HG03558 (cell line): ENCODE results near the gene LRMDA.

Experiments
- ATAC-seq: cut with Tn5 transposase; IDR thresholded peaks from one replicate; pipeline ENCODE4 v1.9.1; 2021; ENCODE audit warnings: moderate number of reproducible peaks; ENCODE audit not compliant: unreplicated experiment; ENCODE audit errors: extremely low read depth

LRMDA gene

DNA sequence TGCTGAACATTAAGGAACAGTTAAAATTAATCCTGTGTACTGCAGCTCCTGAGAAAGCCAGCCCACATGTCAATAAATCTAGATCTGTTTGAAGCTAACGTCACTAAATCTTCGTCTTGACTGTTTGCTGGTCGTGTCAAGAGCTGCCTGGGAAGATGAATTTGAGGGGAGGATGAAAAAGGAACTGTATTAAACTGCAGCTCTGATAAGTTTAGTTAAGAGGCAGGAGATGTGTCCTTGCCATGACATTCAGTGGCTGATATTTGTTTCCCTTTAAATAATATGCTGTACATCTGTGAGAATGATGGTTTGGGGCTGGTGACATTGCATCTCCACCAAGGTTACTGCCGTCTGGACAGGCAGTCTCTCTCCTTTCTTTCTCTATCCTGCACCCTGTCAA, 435.3 kb downstream of the LRMDA start:
- no peak for ATAC-seq

DNA sequence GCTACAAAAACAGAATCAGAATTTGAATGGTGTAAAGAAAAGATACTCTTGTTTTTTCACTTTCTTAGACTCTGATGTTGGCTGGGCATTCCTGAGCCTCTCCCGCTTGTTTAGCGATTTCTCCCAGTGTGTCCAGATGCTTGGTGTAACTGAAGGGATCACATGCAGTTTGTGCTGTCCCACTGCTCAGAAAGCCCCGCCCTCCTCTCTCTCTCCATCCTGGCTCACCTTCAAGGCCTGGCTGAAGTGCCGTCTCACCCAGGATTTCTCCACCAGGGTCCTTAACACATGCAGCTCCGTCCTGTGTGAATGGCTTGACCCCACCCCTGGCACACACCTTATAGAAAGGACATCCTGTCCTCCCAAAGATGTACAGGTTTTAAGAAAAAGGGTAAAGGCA, 437.1 kb downstream of the LRMDA start:
- ATAC-seq: no peak

DNA sequence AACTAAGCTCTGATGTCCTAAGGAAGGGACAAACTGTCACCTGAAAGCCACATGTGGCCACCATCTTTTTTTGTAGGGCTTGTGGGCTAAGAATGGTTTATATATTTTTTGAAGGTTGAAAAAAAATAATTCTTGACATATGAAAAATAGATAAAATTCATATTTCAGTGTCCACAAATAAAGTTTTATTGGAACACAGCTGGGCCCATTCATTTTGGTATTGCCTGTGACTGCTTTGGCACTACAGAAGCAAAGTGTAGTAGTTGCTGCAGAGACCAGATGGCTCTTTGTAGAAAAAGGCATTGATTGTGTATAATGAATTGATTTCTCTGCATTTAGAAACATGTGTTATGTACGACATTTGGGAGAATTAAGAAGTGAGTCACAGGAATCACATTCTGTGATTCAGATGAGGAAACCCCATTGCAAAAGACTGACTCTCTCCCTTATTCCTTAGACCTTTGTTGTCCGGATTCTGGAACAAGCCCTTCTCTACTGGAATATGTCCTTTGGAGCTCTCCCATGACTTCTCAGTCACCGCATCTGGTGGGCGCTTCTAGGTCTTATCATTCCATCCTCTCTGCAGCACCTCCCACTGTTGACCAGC, 438.7 kb downstream of the LRMDA start:
- ATAC-seq: no peak

DNA sequence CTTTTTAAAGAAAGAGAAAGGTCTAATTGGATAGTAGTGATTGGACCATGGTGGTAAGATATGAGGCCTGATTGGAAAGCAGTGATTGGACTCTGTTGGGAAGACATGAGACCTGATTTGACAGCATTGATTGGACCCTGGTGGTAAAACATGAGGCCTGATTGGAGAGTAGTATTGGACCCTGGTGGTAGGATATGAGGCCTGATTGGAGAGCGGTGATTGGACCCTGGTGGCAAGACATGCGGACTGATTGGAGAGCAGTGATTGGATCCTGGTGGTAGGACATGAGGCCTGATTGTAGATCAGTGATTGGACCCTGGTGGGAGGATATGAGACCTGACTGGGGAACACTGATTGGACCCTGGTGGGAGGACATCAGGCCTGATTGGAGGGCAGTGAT, 444.3 kb downstream of the LRMDA start:
- no peak for ATAC-seq

DNA sequence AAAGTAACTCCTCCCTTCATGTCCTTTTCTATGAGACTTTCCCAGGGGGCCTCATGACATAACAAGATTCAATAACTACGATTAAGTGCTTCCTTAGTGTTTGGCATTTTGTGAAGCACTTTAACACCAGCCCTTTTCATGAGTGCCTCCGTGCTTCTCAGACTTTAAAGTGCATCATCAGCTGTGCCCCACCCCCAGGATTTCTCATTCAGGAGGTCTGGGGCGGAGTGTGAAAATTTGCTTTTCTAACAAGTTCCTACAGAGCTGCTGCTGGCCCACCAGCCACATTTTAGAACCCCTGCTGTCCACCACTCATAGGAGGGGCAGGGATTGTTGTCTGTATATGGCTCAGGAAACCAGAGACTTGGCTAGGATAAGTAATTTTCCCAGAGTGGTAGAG, 445.3 kb downstream of the LRMDA start:
- ATAC-seq: no peak

DNA sequence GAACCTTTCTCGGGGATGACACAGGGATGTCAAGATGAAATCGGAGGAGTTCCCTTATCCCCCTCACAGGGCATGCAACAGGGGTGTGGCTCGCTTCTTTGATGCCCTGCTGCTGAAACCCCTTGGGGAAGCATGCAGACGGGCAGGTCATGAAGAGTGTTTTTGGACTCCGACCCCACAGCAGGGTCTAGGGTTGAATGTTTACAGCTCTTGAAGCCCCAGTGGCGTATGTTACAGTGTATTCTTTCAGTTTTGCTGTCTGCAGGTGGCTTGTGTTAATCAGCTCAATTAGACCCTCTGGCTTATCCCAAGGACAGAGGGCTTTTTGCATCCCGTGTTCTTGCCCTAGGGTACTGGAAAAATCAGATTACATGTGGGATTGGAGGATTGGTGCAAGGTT, 446.5 kb downstream of the LRMDA start:
- no peak for ATAC-seq

DNA sequence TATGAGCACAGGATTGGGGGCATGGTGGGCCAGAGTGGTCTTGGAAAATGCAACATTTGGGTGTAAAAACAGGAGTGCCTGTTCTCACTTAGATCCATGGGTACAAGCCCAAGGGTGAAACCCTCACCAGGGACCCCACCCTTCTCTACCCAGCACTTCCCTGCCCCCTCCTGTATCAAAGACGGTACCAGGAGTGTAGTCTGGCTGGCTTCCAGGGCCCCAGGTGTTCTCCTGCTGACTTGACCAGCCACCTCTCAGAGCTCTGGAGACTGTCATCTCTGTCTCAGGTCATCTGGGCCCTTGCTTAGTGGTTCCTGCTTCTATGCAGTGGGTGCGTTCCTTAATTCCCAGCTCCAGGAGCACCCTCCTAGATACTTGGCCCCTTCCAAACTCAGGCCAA, 447.2 kb downstream of the LRMDA start:
- ATAC-seq: no peak

DNA sequence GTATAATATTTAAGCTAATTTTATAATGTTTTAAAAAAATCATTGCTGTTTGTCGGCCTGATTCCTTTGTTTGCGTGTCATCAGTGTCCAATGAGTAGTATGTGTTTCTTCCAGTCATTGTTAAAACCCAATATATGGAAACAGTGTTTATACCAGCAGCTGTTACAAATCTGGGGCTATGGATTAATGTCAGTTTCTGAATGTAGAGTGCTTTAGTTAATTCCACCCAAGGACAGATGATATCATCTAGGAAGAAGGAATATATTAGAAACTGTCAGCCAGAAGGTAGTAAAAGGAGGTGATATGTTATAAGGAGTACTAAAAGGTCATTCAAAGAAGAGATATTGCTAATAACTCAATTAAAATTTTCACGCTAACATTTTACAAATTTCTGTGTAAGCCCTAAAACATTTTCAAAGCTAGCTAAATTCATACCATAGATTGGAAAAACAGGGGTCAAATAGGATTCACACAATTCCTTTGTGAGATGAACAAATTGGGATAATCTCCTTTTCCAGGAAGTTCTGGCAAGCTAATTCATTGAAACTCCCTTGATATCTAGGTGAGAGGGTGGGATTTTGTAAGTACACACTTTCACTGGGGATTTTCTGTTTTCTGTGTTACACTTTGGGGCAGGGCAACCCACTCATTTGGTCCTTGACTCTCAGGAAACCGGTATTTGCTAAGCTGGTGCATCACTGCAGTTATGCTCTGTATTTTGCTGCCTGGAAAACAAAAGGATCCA, 448.8 kb downstream of the LRMDA start:
- ATAC-seq: no peak

DNA sequence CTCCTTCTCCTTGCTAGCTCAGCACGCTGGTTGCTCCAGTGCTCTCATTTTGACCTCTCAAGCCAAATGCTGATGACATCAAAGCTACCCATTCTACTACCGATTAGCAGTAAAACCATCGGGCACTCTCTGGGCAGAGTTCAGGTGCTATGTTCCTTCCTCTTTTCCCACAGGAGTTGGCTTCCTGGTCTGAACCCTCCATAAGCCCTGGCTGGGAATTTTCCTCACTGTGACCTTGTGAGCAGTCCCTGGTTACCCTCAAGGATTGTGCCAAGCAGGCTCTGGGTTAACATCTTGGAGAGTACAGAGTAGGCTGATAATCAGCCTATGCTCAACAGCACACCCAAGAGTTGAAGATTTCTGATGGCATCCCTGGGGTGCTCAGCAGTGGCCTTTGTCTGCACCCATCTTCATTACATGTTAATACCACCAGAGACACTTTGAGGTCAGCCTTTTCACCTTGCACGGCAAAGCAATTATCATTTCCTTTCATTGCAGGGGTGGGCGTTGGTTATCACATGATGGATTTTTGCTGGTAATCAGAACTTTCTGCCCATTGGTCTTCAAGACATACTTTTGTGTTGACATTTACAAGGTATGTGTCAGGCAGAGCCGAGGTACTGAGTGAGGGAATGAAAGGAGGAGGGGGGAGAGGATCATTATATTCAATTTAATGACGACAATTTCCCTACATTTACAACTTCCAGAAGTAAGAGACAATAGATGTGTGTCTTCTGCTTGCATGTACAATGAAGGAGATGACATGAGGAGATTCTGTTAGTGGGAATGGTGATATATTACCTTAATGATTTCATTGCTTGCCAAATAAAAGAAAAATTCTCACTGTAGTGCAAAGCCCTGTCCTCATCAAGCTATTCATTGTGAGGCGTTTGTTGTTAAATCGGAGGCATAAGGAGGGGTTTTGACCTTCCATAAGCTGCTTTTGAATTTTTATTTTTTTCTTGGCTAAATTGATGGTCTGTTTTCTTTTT, 452.0 kb downstream of the LRMDA start:
- no peak for ATAC-seq

DNA sequence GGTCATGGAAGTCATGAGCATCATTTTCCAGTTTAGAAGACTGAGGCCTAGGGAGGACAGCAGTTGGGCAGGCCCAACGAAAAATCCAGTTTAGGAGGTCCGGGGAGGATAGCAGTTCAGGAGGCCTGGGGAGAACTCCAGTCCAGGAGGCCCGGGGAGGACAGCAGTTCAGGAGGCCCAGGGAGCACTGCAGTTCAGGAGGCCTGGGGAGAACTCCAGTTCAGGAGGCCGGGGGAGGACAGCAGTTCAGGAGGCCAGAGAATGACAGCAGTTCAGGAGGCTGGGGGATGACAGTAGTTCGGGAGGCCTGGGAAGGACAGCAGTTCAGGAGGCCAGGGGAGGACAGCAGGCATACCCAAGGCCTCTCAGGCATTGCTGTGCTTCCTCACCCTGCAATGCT, 453.4 kb downstream of the LRMDA start:
- no peak for ATAC-seq

DNA sequence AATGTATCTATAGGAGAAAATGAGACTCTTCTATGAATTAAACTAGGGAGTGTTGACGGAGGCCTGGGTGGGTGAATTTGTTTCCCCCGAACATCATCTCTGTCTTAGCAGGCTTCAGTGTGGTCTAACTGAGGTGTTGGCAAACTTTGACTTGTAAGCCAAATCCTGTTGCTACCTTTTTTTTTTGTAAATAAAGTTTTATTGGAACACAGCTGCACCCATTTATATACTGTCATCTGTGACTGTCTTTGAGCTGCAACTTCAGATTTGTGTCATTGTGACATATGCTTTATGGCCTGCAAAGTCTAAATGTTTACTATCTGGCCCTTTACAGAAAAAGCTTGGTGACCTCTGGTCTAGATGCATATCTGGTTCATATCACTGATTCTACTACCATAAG, 455.9 kb downstream of the LRMDA start:
- no peak for ATAC-seq

DNA sequence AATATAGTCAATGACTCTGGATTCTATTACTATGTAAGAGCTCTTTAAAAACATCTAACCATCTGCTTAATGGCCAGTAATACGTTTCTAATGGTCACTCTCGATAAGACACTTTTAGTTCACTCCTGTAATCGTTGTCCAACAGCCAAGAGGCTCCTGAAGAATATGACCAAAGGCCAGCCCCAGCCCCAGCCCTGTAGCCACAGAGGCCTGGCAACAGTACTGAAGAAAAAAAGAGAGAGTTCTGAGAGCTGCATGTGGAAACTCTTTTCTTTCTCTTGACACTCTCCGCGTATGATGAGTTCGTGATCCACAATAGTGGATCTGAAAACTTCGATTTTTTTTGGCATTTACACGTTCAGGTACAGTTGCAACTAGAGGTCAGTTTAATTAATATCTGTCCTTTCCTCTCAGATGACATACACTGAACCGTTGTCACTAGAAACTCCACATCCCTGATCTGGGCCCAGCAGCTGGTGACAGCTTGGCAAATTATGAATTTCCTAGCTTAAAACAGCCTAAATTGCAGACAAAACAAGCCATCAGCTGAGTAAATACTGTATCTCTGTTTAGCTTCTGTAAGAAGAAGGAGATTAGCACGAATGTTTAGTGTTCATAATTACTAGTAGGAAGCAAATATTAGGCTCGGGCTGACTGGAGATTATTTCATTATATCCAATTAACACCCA, 456.7 kb downstream of the LRMDA start:
- ATAC-seq: no peak

DNA sequence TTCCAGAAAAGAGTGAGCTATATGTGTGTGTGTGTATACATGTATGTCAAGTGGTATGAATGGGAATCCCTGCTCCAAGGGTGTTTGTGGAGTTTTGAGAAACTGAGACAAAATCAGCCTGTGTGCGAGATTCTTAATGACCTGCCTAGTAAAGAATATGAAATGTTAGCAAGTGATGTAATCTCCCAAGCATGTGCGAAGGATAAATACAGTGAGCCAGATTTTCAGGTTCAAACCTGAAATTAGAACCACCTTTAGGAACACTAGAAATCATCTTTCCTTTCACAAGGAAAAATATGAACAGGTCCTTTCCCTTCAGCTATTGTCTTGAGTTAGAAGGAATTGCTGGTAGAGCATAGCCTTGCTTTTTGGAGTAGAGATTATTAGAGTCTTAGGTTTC, 457.6 kb downstream of the LRMDA start:
- no peak for ATAC-seq

DNA sequence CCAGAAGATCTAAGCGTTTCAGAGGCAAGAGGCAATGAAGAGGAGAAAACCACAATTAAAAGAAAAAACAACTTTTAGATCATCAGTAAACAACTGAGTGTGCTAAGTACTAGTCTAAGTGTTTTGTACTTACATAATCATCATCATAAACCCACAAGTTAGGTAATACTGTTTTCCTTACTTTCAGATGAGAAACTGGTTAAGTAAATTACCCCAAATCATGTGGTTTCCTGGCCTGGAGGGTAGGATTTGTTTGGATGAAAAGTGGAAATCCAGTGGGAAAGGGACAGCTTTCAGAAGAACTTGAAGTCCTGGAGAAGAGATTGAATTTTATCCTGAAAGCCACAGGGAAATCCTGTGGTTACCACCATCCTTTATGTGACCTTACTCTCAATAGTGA, 463.3 kb downstream of the LRMDA start:
- ATAC-seq: no peak

DNA sequence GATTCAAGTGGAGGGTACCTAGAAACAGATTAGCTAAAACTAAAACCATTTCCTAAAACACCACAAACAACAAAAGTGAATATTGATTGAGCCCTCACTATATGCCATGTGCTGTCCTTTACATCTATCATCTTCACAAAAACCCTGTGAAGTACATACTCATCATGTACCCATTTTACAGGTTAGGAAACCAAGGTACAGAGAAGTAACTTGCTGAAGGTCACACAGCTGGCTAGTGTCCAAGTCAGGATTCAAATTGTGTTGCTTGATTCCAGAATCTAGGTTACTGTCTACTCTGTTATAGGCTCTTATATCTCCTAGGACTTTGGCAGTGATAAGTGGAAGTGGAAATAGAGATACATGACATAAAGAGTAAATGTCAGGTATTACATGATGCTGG, 463.8 kb downstream of the LRMDA start:
- ATAC-seq: no peak

DNA sequence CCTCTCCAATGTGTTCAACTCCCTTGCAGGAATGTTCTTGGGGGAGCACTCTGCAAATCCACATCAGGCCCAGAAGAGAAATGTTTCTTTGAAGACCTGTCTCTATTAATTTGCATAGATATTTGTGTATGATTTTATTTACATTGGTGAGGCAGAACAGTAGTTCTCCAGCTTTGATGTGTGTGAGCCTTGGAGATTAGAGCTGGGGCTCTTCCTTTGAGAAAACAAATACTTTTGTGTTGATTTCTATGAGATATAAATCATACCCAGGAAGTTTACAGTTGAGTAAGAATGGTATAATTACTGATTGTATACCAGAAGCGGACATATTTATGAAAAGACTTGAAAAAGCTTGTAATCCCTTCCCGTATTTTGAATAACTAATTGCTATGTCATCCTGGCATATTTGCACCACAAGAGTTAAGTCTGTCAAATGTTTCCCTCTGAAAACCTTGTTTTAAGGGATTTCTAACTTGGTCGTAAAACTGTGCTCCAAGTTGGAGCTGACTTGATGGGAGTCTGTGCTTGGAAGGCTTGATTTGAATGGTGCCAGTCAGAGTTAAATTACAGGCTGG, 468.5 kb downstream of the LRMDA start:
- no peak for ATAC-seq

DNA sequence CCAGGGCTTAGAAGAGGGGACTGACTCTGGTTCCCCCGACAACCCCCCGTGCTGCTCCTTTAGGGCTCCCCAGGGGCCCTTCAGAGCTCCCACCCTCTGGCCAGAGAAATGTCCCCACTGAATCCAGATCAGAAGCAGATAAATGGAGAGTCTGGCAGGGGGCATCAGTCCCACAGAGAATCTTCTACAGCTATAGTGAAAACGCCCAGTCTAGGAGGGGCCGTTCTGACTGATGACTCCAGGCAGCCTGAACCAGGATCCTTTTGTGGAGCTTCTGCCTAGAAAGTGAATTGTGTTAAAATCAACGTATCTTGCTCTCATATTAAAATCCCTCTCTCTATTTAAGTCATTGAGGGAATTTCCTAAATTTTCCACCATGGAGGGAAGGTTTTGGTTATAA, 471.4 kb downstream of the LRMDA start:
- no peak for ATAC-seq

DNA sequence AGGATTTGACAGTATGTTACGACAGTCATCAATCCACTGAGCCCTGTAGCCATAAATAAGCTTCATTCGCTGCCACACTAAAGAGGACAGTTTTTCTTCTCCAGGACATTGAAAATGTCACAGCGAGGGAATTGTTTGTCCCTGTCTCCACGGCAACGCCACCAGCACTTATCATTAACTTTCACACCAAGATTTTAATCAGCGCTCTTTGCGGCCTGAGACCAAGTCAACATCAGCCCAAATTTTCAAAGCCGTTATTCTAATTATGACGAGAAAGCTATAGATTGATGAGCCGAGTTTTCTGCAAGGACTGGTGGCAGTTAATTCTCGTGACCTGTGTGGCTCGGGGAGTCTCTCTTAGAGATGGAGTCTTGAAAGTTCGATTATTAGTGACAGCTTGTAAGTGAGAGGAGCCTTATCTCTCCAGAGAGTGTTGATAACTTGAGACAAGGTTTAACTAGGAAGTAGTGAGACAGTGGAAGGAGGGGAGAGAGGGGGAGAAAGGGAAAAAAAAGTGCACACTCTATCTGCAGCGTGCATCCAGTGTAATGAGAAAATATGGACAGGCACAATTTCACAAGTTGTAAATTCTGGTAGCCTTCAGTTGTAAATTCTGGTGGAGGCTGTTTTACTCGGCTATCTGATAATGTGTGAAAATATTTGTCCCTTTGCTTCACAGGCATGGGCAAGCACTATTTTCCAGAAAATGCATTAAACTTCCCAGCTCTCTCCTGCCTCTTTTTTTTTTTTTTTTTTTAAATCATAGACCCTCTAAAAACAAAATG, 473.3 kb downstream of the LRMDA start:
- no peak for ATAC-seq

DNA sequence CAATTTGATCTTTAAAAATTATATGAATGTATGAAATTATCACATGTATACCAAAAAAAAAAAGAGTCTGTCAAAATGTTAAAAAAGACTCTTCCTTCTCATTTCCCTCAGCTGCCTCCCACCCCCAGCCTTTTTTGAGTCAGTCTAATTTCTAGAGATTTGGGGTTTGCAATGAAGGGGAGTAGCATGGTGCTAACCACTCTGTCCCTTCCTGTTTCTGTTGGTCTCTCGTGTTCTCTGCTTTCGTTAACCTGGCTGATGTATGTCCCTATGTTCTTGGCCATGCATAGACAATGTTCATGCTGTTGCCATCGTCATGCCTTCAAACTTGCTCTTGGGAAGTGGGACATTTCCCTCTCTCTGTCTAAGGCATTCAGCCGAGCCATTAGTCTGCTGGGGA, 474.1 kb downstream of the LRMDA start:
- no peak for ATAC-seq
